SK-MEL-5 (cell line): Measurements from ENCODE around the gene TNKS1BP1. TPM values are rescaled to one million over a fixed set of nuclear protein-coding genes. Genes with fewer than 3 reads are reported as not detected.

Source experiments
- DNase-seq: peaks from one replicate; pipeline ENCODE4 v3.0.0-alpha.2; 2016; ENCODE audit warnings: low read depth, low spot score
- in situ Hi-C: cut with HindIII; loops from 2 replicates; pipeline ENCODE4 v1.10.0; 2016; ENCODE audit warnings: low sequenced_read_pairs, high pct_unique_total_duplicates, low pct_unique_long_range_greater_than_20kb
- total RNA-seq: library from RNA; depleted of rRNA; stranded (reverse); fragments of >200 nt; shearing (Covaris generic); gene quantifications from 2 replicates; pipeline ENCODE4 v1.2.3, GENCODE V29; 2014

TNKS1BP1 gene
- total RNA-seq, 1 experiment from 2014 or later, result 8.1 TPM

DNA sequence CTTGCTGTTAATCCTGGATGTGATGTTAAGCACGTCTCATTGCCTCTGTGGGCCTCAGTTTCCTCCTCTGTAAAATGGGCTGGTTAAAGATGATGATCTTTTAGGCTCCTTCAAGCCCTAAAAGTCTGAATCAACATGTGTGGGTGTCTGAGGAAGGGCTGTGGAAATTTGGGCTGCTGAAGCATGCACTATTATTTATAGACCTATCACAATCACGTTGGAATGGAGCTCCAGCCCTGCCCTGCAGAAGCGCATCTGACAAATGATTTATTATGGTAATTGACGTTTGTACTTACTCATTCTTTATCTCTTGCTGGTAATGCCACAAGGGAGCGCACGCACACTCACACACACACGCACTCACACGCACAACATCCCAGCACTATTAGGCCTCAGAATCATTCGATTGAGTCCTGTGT lies 33.8 kb upstream of the TNKS1BP1 start:
- in situ Hi-C loops, result no loop called here
- no peak for DNase-seq

DNA sequence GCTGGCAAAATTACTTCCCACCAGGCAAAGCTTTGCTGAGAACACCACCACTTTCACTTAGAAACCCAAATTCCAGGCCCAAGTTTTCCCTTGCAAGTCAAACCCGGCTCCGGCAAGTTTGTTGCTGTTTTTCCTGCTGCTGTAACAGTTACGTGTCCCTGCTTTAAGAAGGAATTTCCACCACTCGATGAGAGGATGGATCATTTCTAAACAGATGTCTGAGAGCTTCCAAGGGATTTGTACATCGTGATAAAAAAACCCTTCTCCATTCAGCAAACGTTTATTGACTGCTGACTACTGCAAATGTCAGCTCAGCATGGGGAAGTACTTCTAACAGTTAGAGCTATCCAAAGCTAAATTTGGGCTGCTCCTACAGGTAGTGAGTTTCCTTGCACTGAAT lies 33.1 kb upstream of the TNKS1BP1 start:
- DNase-seq, result no peak
- in situ Hi-C loops, result no loop called here

DNA sequence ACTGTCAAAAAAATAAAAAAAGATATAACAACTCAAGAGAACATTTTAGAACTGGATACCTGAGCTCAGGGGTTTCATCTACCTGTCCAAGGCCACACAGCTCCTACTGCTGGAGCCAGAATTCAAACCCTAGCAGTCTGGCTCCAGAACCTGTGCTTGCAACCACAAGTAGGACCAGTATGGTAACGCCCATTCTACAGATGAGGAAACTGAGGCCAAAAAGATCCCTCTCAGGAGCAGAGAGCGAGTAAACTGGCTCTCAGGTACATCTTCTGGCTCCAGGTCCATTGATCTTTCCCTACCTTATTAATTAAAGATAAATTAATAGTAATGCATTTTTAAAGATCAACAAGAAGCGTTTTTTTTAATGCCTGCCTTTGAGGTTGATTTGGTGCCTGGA lies 32.6 kb upstream of the TNKS1BP1 start:
- DNase-seq, result no peak
- in situ Hi-C loops, result no loop called here

DNA sequence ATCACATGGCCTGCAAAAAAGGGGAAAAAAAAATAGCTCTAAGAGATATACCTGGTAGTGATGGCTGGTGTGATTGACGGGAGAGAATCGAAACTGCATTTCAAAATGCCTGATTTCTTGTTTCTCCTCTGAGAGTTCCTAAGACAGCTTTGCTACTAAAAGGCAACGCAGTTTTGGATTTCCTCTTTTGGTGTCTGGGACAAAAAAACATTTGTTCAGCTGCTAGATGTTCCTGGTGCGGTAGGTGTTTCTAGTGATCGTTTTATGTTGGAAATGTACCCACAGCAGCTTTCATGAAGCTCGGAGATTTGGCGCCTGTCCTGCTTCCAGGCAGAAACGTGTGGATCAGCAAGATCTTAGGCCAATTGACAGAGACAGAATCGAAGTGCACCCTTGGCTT lies 31.5 kb upstream of the TNKS1BP1 start:
- in situ Hi-C loops, result no loop called here
- no peak for DNase-seq

DNA sequence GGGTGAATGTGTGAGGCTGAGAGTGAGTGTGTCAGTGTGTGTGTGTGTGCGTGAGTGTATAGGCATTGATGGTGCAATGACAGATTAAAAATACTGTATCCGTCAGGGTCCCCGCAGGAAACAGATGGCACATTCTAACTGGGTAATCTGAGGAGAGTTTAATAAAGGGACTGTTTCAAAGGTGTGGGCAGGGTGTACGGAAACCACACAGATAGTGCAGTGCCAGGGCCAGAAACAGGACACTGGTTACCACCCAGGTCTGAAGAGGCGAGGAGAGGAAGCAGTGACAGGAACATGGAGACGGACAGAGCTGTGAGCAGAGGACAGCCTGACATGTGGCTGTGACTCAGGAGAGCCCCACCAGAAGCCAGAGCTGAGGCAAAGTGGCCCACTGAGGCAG lies 29.9 kb upstream of the TNKS1BP1 start:
- DNase-seq, result no peak
- in situ Hi-C loops, result no loop called here

DNA sequence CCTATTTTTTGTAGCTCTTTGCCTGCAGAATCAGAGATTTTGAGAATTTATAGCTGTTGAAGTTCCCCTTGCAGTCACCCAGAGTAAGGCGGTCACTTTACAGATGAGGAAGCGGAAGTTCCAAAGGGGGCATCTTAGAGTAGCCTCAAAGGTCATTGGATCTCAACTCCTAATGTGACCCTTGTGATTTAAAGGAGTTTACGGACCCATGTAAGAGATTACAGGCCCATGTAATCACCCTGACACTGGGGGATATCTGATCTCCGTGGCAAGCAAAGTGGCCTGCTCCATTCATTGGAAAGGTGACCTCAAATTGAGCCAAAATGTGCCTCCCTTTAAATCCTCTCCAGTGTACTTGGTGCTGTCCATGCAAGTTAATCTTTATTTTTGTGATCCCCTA lies 29.1 kb upstream of the TNKS1BP1 start:
- no peak for DNase-seq
- in situ Hi-C loops, result no loop called here

DNA sequence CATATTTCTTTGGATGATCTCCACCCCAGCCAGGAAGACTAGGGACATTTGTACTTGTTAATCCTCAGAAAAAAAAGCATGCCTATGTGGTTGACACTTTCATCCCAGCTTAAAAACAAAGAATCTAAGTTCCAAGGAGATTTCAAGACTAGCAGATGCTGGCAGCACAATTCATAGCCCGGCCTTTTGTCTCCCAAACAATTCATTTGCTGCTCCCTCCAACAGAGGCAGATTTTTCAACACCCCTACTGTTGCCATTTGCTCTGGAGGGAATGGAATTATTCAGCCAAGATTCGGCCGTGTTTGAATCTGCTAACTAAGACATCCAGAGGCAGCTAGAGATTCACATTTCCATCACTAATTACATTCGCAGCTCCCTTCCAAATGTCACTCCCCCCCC lies 28.7 kb upstream of the TNKS1BP1 start:
- DNase-seq, result no peak
- in situ Hi-C loops, result no loop called here

DNA sequence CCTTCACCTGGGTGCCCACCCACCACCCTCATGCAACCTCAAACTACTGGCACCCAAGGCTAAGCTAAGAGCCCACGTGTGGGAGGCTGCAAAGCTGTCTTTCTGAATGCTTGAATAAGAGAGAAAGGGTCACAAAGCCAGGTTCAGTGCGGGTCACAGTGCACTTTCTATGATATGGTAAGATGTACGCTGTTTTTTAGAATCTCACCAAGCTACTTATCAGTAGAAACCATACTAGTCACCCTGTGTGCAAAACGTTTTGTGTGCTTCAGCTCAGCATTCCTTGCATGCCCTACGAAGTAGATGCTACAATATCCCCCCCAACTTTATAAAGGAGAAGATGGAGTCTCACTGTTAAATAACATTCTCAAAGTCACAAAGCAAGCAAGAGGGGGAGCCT lies 28.3 kb upstream of the TNKS1BP1 start:
- DNase-seq, result no peak
- in situ Hi-C loops, result no loop called here

DNA sequence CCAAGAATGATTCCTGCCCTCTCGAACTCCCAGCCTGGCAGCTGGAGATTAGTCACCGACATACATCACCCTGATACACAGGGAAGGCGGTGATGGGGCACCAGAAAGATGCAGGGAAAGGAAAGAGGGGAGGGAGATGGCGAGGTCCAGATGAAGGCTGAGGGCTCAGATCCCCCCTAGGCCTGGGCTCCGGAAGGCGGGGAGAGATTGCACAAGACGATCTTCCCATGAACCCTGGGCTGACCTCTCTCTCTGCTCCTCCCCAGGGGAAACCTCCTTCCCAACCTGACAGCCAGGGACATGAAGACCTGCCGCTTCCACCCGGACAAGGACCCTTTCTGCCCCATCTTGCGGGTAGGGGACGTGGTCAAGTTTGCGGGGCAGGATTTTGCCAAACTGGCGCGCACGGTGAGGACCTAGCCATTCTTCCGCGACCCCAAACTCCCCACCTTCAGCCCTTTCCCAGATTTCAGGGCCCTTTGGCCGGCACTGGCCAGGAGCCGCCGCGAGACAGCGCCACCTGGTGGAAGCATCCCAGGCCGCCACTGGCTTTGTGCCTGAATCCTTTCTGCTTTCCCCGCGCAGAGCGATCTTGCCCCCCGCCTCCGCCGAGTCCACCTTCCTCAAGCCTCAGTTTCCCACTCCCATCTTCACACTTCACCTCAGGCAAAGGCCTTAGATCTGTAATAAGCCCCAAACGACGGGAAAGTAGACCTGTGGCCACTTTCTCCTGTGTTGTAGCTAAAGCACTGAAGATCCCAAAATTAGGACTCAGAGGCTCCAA lies 24.9 kb upstream of the TNKS1BP1 start:
- DNase-seq, result peak; percentile 41
- in situ Hi-C loops, result no loop called here

DNA sequence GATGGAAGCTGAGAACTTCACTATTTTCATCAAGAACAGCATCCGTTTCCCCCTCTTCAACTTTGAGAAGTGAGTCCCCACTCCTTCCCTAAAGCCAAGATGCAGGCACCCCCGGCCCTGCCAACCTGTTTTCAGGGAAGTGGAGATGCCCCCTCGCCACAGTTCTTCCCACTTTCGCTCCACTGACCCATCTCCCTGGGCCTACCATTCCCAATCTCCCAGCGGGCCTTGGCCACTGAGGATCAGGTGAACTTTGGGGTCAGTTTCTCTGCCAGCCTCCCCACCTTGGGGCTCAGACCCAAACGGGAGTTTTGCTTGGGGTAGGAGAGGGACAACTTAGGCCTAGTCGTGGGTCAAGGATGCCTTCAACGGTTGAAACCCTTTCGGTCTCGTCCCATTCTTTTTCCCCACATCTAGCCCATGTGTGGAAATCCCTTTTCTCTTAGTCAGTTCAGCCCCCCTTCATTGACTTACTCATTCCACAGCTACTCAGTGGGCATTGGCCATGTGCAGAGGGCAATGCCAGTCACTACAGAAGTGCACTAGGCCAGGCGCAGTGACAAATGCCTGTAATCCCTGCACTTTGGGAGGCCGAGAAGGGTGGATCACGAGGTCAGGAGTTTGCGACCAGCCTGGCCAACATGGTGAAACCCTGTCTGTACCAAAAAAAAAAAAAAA lies 24.0 kb upstream of the TNKS1BP1 start:
- in situ Hi-C loops, result no loop called here
- DNase-seq, result no peak

DNA sequence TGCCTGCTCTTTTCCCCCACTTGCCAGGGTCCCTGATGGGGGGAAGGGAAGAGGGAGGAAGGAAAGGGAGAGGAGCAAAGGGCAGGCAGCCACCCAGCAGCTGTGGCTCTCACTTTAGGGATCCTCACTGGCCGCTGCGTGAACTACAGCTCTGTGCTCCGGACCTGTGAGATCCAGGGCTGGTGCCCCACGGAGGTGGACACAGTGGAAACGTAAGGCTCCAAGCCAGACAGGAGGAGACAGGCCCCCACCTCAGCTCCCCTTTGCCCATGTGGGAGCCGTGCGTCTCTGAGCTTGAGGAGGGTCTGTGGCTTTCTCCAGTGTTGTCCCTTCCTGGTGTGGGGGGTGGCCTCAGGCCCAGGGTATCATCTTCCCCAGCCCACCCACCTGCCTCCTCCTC lies 23.3 kb upstream of the TNKS1BP1 start:
- no peak for DNase-seq
- in situ Hi-C loops, result no loop called here

DNA sequence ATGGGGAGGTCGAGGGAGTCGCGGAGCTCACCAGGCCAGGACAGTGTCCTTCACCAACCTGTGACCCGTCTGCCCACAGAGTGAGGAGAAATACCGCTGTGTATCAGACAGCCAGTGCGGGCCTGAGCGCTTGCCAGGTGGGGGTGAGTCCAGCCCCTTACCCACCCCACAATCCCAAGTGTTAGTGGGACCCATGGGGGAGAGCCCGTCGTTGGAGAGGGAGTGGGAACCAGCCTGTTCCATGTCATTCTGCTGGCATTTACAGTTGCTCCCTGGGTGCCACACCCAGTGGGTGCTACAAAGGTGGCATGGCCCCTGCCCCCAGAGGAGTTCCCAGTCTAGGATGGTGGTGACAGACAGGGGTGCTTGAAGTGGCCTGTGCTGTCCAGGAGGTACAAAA lies 22.6 kb upstream of the TNKS1BP1 start:
- in situ Hi-C loops, result no loop called here
- DNase-seq, result no peak

DNA sequence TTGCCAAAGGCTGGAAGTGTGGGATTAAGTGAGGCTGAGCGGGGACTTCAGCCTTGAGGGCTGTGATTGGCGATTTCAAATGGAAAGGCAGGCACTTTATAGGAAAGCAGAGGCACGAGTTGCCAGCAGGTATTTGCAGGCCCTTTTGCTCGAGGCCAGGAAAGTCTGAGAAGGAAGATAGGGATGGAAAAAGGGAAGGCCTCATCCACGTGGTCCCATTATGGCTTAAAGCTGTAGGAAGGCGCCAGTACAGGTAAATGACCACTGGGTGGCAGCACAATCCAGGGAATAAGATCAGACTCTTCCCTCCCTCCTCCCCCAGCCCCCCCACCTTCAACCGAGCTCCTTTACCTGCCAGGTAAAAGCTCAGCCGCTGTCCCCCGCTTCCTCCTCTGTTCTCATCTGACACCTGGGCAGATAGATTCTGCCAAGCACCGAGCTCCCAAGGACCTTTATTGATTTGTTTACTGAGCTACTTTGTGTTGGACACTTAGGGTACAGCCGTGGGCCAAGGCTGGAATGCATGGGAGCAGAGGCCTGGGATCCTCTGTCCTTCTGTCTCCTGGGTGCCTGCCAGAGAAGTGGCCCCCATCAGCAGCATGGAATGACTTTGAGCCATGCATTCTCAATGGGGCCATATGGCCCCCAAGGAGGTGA lies 20.9 kb upstream of the TNKS1BP1 start:
- DNase-seq, result peak; percentile 80
- in situ Hi-C loops, result no loop called here

DNA sequence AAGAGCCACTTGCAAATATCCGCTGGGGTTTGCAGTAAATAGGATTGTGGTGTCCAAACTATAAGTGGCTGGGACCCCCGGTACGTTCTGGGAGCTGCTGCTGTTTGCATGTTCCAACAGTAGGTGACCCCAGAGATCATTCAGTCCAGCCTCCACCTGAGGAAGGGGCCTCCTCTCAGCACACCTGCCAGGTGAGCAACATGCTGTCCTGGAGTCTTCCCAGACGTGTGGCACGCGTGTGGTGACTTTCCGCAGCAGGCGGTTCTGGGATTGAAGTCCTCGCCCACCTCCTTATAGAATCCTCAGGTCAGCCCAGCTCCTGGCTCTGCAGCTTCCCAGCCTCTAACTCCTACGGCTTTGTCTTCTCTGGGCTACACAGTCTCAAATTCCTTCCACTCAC lies 20.1 kb upstream of the TNKS1BP1 start:
- DNase-seq, result no peak
- in situ Hi-C loops, result no loop called here

DNA sequence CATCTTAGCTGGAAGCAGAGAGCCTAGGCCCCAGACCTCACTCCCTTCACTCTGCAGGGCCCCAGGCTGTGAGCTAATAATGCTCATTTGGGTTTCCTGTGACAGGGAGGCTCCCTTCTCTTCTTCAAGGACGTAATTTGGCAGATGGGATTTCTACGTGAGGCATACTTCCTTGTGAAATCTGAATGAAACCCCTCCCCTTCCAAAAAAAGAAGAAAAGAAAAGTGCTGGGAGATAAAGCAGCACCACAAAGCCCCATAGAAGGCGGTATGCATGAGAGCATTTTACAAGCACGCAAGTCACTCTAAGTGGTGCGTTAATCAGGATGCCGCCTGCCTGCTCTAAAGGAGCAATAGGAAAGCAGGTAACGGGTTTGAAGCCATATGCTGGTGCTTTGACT lies 19.1 kb upstream of the TNKS1BP1 start:
- in situ Hi-C loops, result no loop called here
- no peak for DNase-seq

DNA sequence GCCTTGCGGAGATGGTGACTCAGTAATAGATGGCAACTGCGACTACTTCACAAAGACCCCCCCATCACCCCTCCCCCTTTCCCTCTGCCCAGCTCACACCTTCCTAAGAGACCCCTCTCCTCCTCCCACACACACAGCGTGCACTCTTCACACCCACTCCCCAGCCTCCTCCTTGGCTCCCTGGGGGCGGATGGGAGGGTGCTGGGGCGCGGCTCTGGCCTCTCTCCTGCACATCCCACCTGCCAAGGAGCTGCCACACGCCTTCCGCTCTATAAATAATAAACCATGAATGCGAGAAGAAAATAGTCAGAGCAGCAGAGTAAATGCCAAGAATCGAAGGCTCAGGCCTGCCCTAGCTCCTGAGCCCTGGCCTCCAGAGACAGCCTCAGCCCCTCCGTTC lies 17.9 kb upstream of the TNKS1BP1 start:
- no peak for DNase-seq
- in situ Hi-C loops, result no loop called here

DNA sequence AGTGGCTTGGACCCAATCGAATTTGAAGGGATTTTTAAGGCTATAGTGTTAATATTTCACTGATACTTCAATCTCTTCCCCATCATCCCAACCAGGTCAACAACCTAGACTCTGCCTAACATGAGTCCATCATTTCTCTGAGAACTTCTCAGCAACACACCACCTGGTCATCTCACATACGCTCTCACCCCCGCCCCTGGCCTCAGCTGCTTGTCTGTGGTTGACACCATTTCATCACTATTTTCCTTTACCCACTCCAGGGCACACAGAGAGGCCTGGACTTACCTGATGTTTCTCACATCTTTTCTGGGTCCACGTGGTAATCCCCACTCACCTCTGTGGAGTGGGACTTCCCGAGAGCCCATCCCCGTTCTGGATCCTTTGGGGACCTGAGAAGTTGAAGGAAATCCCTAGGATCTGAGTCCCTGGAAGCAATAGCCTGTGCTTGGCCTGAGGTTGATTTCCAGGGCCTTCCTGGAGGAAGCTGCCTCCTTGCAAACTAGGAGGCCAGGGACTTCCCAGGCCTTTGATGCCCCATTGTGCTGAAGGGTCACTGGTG lies 16.6 kb upstream of the TNKS1BP1 start:
- in situ Hi-C loops, result no loop called here
- no peak for DNase-seq

DNA sequence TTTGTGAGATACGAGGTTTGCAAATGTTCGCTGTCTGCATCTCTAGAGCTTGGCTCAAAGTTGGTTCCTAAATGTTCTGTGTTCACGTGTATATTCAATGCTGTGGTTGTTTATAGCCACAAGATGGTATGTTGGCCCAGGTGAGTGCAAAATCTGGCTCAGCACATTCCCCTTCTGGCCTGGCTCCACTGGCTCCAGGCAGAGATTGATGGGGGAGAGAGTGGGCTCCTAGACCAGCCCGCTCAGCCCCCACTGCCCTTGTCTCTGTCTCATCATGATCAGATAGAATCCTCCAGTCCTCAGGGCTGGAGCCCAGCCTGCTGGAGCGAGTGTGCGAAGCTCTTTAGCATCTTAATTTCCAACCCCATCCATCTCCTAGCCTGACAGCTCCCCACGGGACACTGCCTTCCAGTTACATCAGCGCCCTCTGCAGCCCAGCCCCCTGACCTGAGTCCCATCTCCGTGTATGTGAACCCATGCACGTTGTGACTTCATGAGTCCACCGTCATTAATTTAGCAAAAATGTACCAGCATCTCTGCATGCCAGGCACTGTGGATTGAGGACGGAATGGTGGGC lies 15.4 kb upstream of the TNKS1BP1 start:
- DNase-seq, result peak; percentile 52
- in situ Hi-C loops, result no loop called here
